HAP-1 (cell line): Measurements from ENCODE around the gene E2F1.
"Not testable (repeated sequence)": the region's sequence is repeated elsewhere in the genome, so short reads cannot be mapped to it uniquely, and the experiment has no call there.

Experiments used
- DNase-seq, 2 experiments: peaks; one replicate each; pipeline ENCODE4 v3.0.0-alpha.2; 2016 to 2020; ENCODE audit warnings: low spot score in 2 of 2
- H3K27me3 ChIP-seq: fragments of 250-450 bp; sonication (Bioruptor Pico); 2 replicates; pipeline ENCODE4 v1.5.1; 2020; ENCODE audit warnings: low read depth, mild to moderate bottlenecking, moderate library complexity
- H3K36me3 ChIP-seq: fragments of 250-450 bp; sonication (Bioruptor Pico); replicated peaks from 2 replicates; pipeline ENCODE4 v1.5.1; 2020; ENCODE audit warnings: mild to moderate bottlenecking
- H3K4me1 ChIP-seq: fragments of 250-450 bp; sonication (Bioruptor Pico); 2 replicates; pipeline ENCODE4 v1.5.1; 2020; ENCODE audit warnings: mild to moderate bottlenecking
- H3K4me3 ChIP-seq: fragments of 250-450 bp; sonication (Bioruptor Pico); 2 replicates; pipeline ENCODE4 v1.5.1; 2020; ENCODE audit warnings: mild to moderate bottlenecking, moderate library complexity
- H3K9me3 ChIP-seq: fragments of 250-450 bp; sonication (Bioruptor Pico); 2 replicates; pipeline ENCODE4 v1.5.1; 2020; ENCODE audit warnings: mild to moderate bottlenecking, moderate library complexity
- in situ Hi-C: fragments of 300-500 bp; cut with MboI; formaldehyde crosslinking; loops from 3 replicates; pipeline ENCODE4 v1.14.3; 2020; ENCODE audit warnings: low sequenced_read_pairs, inconsistent platforms, mixed read lengths

The E2F1 gene

GRCh38 chr20:33702861-33703260, 16.7 kb upstream of the E2F1 start:
- Histone ChIP-seq H3K9me3 (peaks cover 2% of the 10 kb centered on the region; the same call in 1 of the 2 replicates), H3K27me3 (no peaks in the 10 kb centered on the region), H3K4me1 (no peaks in the 10 kb centered on the region), H3K4me3 (no peak overlapping the region), H3K36me3 (no peaks in the 10 kb centered on the region)
- in situ Hi-C loops = no loop called here
- no peak for DNase-seq

GRCh38 chr20:33701629-33702450, 15.7 kb upstream of the E2F1 start:
- H3K36me3 ChIP-seq = no peaks in the 10 kb centered on the region
- in situ Hi-C loops = no loop called here
- H3K27me3 ChIP-seq = no peaks in the 10 kb centered on the region
- no peak for DNase-seq
- peaks cover 2% of the 10 kb centered on the region; the same call in 1 of the 2 replicates for H3K9me3 ChIP-seq
- H3K4me3 ChIP-seq = no peak overlapping the region
- H3K4me1 ChIP-seq = no peaks in the 10 kb centered on the region

- DNase-seq, in situ Hi-C loops, H3K9me3 ChIP-seq: not testable (repeated sequence)
These were observed 14.7 kb upstream of the E2F1 start for GRCh38 chr20:33700696-33701441.

GRCh38 chr20:33698966-33699365, 12.8 kb upstream of the E2F1 start:
- DNase-seq, H3K4me3 ChIP-seq, H3K9me3 ChIP-seq, H3K4me1 ChIP-seq, H3K27me3 ChIP-seq, H3K36me3 ChIP-seq, in situ Hi-C loops: not testable (repeated sequence)

More at GRCh38 chr20:33700696-33701441, 14.7 kb upstream of the E2F1 start:
- H3K4me1 ChIP-seq, H3K27me3 ChIP-seq, H3K4me3 ChIP-seq, H3K36me3 ChIP-seq: not testable (repeated sequence)

- no peaks in the 10 kb centered on the region for H3K36me3 ChIP-seq
- in situ Hi-C loops = no loop called here
- H3K27me3 ChIP-seq = no peaks in the 10 kb centered on the region
- DNase-seq = no peak
- peaks cover 4% of the 10 kb centered on the region; the same call in 1 of the 2 replicates for H3K9me3 ChIP-seq
- no peak overlapping the region for H3K4me3 ChIP-seq
- no peaks in the 10 kb centered on the region for H3K4me1 ChIP-seq
These were observed 10.9 kb upstream of the E2F1 start for GRCh38 chr20:33697129-33697528.

- no peak for DNase-seq
- Histone ChIP-seq H3K4me3 (no peak overlapping the region), H3K36me3 (no peaks in the 10 kb centered on the region), H3K27me3 (no peaks in the 10 kb centered on the region), H3K9me3 (peaks cover 4% of the 10 kb centered on the region; the same call in 1 of the 2 replicates), H3K4me1 (no peaks in the 10 kb centered on the region)
- in situ Hi-C loops = no loop called here
These were observed 10.3 kb upstream of the E2F1 start for GRCh38 chr20:33696448-33696847.

GRCh38 chr20:33694639-33695012, 8.4 kb upstream of the E2F1 start:
- in situ Hi-C loops = no loop called here
- no peak for DNase-seq
- Histone ChIP-seq H3K27me3 (no peaks in the 10 kb centered on the region), H3K36me3 (no peaks in the 10 kb centered on the region), H3K4me1 (no peaks in the 10 kb centered on the region), H3K4me3 (no peak overlapping the region), H3K9me3 (peaks cover 4% of the 10 kb centered on the region; the same call in 1 of the 2 replicates)

GRCh38 chr20:33693741-33694638, 7.8 kb upstream of the E2F1 start:
- no peak for DNase-seq
- Histone ChIP-seq H3K4me1 (no peaks in the 10 kb centered on the region), H3K27me3 (no peaks in the 10 kb centered on the region), H3K9me3 (peaks cover 4% of the 10 kb centered on the region; the same call in 1 of the 2 replicates), H3K4me3 (no peak overlapping the region), H3K36me3 (no peaks in the 10 kb centered on the region)
- in situ Hi-C loops = no loop called here

GRCh38 chr20:33693289-33693688, 7.1 kb upstream of the E2F1 start:
- H3K27me3 ChIP-seq = no peaks in the 10 kb centered on the region
- no peak overlapping the region for H3K4me3 ChIP-seq
- no peaks in the 10 kb centered on the region for H3K4me1 ChIP-seq
- H3K36me3 ChIP-seq = no peaks in the 10 kb centered on the region
- in situ Hi-C loops = no loop called here
- DNase-seq = no peak
- peaks cover 2% of the 10 kb centered on the region; the same call in 1 of the 2 replicates for H3K9me3 ChIP-seq

GRCh38 chr20:33689973-33690372, 3.8 kb upstream of the E2F1 start:
- no peaks in the 10 kb centered on the region for H3K36me3 ChIP-seq
- in situ Hi-C loops = no loop called here
- peaks cover 8% of the 10 kb centered on the region for H3K4me1 ChIP-seq
- DNase-seq = no peak
- H3K27me3 ChIP-seq = no peaks in the 10 kb centered on the region
- no peaks in the 10 kb centered on the region for H3K9me3 ChIP-seq
- H3K4me3 ChIP-seq = no peak overlapping the region

GRCh38 chr20:33689493-33689892, 3.3 kb upstream of the E2F1 start:
- H3K4me3 ChIP-seq = no peak overlapping the region
- in situ Hi-C loops = no loop called here

GRCh38 chr20:33688938-33689424, 2.8 kb upstream of the E2F1 start:
- peaks cover 13% of the 10 kb centered on the region for H3K4me1 ChIP-seq
- DNase-seq = no peak
- in situ Hi-C loops = no loop called here

More at GRCh38 chr20:33689493-33689892, 3.3 kb upstream of the E2F1 start:
- peaks cover 13% of the 10 kb centered on the region for H3K4me1 ChIP-seq
- DNase-seq = no peak
- H3K9me3 ChIP-seq = no peaks in the 10 kb centered on the region
- H3K36me3 ChIP-seq = no peaks in the 10 kb centered on the region
- no peaks in the 10 kb centered on the region for H3K27me3 ChIP-seq

More at GRCh38 chr20:33688938-33689424, 2.8 kb upstream of the E2F1 start:
- Histone ChIP-seq H3K27me3 (no peaks in the 10 kb centered on the region), H3K4me3 (no peak overlapping the region), H3K9me3 (no peaks in the 10 kb centered on the region), H3K36me3 (peaks cover under 1% of the 10 kb centered on the region; the same call in 1 of the 2 replicates)
